IPS-18a (cell line): ENCODE results near the gene HPD.
"Not testable (repeated sequence)": the region's sequence is repeated elsewhere in the genome, so short reads cannot be mapped to it uniquely, and the experiment has no call there.

Experiments
- H3K27ac ChIP-seq: one replicate; pipeline ENCODE4 v1.5.1; 2013; ENCODE audit warnings: low read length
- H3K27me3 ChIP-seq: one replicate; pipeline ENCODE4 v1.6.1; 2013; ENCODE audit warnings: mild to moderate bottlenecking, low read length; ENCODE audit not compliant: control insufficient read depth, insufficient read depth
- H3K36me3 ChIP-seq: one replicate; pipeline ENCODE4 v1.6.1; 2013; ENCODE audit warnings: low read depth, low read length; ENCODE audit not compliant: control insufficient read depth
- H3K4me1 ChIP-seq: one replicate; pipeline ENCODE4 v1.6.1; 2013; ENCODE audit warnings: low read depth, low read length; ENCODE audit not compliant: control insufficient read depth
- H3K4me3 ChIP-seq: one replicate; pipeline ENCODE4 v1.5.1; 2013; ENCODE audit warnings: low read length
- H3K9ac ChIP-seq: one replicate; pipeline ENCODE4 v1.6.1; 2013; ENCODE audit warnings: mild to moderate bottlenecking, low read length, moderate library complexity
- H3K9me3 ChIP-seq: one replicate; pipeline ENCODE4 v1.6.1; 2013; ENCODE audit warnings: low read depth, low read length; ENCODE audit not compliant: control insufficient read depth

The HPD gene

DNA sequence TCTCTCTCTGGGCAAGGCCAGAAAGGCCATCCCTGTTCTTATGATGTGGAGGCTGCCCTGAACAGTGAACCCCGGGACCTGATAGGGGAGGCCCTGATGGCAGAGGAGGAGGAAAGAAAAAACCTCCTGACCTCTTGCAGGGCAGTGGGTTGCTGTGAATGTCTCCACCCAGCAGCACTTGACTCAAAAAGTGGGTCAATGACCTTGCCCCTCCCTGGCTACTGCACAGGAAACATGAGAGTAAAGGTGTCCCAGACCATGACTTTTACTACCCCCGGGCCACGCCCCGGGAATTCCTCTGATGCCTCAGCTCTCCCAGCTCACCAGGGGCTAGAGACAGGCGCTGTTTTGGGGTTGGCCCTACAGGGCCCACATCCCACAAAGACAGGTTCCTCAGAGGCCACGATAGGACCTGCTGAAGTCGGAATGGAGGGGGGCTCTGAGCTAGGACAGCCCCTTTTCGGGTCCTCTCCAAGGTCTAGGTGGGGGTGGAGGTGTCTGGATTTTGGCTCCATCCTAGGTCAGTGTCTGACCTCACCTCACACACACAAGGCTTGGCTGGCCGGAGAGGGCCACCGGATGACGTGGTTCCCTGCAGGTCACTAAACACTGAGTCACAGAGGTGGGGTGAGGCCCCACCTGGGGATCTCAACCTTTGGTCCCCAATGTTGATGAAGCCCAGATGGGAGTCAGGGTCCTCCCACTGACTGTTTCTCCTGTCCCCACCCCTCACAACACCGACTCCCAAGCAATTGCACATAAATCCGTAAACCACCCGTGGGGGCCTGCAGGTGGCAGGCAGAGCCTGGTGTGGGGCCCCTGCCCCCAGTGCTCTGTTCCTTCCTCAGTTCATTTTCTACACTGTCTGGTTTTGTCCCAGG lies 66.7 kb downstream of the HPD start:
- Histone ChIP-seq H3K36me3 (no peaks in the 10 kb centered on the region), H3K9ac (no peak overlapping the region), H3K4me1 (peaks cover 7% of the 10 kb centered on the region), H3K4me3 (peak overlapping the region; percentile 64), H3K27ac (no peak overlapping the region), H3K9me3 (no peaks in the 10 kb centered on the region), H3K27me3 (no peaks in the 10 kb centered on the region)

DNA sequence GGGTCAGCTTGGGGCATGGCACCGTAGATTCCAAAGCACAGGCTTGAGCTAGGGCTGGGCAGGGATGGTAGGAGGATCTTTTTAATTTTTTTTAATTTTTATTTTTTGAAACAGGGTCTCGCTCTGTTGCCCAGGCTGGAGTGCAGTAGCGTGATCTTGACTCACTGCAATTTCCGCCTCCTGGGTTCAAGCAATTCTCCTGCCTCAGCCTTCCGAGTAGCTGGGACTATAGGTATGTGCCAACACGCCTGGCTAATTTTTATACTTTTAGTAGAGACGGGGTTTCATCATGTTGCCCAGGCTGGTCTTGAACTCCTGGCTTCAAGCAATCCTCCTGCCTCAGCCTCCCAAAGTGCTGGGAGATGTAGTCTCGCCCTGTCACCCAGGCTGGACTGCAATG lies 67.9 kb downstream of the HPD start:
- H3K36me3 ChIP-seq, H3K27me3 ChIP-seq, H3K9me3 ChIP-seq, H3K27ac ChIP-seq, H3K9ac ChIP-seq, H3K4me3 ChIP-seq, H3K4me1 ChIP-seq: not testable (repeated sequence)

DNA sequence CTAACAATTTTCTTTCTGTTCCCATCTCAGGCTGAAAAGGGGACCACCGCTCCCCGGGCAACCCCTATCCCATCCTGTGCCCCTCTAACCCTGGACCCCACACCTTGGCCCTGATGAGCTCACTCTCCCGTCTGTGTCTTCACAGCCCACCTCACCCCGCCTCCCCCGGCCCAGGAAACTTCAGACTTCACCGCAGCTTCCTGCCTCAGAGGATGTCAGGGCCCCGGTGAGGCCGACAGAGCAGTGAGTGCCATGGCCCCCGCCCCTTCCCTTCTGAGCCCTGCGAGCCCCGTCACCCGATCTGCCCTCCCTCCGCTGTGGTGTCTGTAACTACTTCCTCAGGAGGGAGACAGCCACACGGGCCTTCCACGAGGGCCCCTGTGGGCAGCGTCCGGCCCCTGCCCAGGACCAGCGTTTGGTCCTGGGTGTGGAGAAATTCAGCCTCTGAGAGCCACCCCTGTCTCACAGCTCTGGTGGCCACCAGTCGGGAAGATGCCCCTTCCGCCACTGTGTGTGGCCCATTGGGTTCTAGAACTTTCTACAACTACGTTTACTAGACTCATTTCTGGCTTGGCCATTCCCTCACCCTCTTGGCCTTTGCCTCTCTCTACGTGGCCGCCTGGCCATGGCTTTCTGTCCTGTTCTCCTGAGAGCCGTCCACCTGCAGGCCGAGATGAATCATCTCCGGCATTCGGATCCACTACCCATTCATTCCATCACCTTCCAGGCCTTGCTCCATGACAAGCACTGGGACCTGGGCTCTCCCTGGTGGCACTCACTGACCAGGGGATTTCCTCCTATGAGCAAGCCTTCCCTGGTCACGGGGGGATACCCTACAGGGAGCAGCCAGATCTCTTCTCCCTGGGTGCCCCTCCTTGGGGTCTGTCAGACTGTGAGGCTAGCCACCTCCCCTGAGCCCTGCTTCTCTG lies 68.6 kb downstream of the HPD start:
- Histone ChIP-seq H3K27me3 (no peaks in the 10 kb centered on the region), H3K27ac (no peak overlapping the region), H3K36me3 (no peaks in the 10 kb centered on the region), H3K9me3 (no peaks in the 10 kb centered on the region), H3K4me3 (no peak overlapping the region), H3K9ac (no peak overlapping the region), H3K4me1 (peaks cover 7% of the 10 kb centered on the region)
